GM21528 (cell line): Measurements from ENCODE around the gene DAB2IP.

Experiments
- ATAC-seq: cut with Tn5 transposase; IDR thresholded peaks from one replicate; pipeline ENCODE4 v1.9.1; 2021; ENCODE audit warnings: mild to moderate bottlenecking, moderate library complexity; ENCODE audit not compliant: unreplicated experiment, low FRiP score

Gene DAB2IP

DNA sequence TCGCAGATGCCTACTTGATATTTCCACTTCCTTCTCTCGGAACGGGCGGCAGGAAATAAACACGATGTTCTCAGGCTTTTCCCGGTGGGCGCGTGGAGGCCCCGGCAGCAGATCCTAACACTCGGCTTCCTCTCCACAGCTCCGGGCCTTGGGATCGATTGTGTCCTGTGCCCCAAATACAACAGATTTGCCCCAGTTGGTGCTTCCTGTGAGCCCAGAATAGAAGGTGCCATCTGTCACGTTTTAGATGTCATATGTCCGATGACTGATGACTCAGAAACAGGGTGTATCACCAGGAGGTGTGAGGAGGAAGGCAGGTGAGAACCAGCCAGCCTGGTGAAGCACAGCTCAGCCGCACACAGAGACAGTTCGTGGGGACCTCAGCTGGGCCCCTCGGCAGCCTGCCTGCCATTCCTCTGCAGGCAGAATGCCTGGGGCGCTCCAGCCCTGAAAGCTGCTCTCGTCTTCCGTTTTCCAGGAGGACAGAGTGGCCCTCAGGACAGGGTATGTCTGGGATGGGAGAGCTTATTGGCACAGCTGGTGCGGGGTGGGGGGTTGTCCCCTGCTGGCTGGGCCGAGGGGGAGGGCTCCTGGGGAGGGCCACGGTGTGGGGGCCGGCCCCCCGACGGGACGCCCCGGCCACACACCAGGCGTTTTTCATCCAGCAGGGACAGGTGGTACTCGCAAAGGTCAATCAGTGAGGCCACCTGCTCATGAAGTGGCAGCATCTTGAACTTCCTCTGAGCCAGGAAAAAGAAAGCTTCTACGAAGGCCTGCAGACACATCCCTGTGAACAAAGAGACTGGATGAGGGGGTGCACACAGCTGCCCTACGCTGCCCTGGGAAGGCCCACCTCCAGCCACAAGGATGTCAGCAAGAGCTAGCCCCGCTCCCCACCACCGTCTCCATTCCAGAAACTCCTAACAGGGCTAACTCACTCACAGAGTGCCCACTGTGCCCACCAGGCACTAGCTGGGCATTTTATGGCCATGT, 171.0 kb downstream of the DAB2IP start:
- no peak for ATAC-seq

DNA sequence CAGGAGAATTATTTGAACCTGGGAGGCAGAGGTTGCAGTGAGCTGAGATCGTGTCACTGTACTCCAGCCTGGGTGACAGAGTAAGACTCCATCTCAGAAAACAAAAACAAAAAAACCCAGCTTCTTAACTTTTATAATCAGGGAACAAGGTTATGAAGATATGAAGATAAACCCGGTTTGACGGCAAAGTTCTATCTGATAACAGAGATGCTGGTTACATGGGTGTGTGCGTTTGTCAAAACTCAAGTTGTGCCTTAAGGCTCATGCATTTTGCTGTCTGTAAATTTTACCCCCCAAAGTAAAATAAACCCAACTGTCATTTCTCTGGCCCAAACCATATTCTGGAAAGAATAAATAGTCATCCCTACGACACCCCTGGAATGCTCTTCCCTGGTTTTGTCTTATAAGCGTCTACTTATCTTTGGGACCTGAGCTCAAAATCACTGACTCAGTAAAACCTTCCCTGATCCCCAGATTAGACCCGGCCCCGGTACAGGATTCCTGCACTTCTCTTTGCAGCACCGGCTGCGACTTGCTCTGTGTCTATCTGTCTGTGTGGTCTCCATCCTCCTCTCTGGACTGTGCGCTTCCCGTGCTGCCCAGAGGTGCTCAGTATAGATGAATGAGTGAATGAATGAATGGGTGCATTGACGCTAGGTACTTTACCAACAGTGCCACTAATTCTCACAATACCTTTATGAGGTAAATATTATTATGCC, 172.2 kb downstream of the DAB2IP start:
- no peak for ATAC-seq

DNA sequence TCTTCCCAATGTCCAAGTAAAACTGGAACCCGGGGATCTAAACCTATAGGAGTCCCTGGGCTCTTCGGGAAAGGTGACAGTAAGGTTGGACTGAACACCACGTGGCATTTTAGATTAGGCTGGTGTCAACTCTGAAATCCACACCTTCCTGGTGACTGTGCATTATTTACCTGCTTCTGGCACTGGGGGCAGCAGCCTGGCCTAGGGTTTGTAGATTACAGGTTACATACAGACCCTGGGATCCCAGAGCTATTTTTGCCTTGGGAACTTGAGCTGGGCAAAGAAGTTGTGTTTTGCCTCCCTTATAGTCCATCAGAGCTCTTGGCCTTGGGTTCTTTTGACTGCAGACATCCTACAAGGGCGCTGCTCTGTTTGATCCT, 173.2 kb downstream of the DAB2IP start:
- ATAC-seq: no peak

DNA sequence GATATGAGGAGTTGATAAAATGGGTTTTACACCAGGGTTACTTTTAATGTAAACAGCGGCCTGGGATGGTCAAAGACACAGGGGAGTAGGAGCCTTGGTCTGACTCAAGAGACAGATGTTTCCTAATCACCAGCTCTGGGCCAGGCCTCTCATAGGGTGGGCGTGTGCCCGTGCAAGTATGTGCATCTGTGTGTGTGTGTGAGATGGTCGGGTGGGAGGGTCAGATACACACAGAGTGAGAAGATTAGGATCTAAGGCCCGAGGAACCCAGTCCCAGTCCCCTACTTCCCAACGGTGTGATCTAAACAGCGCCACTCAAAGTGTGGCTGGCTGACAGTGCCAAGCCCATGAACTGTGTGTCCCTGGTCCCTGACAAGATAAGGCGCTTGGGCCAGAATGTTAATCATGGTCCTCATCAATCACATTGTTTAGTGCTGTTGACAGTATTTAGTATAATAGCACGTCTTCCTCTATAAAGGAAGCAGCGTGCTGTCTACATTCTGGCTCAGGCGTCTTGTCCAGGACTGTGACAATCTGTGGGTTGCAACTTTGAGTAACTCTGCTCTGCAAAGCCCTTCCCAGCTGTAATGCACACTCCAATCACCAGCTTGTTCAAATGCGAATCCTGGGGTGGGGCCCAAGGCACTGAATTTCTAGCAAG, 173.7 kb downstream of the DAB2IP start:
- ATAC-seq: no peak

DNA sequence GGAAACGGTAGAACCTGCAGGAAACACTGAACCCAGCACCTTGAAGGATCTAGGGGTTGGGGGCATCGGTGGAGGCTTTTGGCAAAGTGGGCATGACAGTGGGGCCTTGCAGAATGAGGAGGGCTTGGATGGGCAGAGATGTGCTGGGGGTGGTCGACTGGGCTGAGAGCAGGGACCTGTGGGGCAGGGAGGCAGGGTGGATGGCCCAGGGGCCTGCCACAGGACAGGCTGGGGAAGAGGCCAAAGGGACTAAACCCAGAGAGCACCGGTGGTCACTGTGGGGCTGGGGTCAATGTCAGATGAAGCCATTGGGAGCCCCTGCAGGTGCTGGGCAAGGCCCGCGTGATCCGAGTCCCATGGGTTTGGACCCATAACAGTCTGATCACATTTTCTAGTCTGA, 175.3 kb downstream of the DAB2IP start:
- no peak for ATAC-seq

DNA sequence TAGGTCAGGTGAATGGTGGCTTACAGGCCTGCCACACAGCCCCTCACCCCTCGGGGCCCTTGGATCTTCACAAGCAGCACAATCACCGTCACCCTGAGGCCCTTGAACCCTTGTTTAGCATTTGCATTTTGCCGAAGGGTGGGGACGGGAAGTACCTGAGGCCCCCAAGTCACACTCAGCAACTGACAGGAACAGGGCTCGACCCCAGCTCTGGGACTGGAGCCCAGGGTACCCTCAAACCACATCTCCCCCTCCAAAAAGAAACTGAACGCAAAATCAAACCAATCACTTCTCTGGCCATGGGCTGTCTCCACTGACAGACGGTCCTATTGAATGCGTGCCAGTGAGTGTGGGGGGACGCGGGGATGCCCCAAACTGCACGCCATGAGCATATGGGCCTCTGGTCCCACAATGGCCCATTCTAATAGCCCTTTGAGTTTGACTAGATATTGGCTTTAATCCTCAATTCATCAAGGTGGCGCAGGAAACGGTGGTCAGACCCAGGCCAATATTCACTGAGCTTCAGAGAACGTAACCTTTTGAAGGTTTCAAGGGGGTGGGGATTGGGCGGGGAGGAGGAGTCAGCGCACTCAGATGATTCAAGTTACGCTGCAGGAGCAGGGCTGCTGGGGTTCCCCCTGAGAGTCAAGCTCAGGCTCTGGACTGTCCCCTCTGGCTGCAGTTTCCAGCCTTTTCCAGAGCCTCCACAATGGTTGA, 176.0 kb downstream of the DAB2IP start:
- ATAC-seq: no peak

DNA sequence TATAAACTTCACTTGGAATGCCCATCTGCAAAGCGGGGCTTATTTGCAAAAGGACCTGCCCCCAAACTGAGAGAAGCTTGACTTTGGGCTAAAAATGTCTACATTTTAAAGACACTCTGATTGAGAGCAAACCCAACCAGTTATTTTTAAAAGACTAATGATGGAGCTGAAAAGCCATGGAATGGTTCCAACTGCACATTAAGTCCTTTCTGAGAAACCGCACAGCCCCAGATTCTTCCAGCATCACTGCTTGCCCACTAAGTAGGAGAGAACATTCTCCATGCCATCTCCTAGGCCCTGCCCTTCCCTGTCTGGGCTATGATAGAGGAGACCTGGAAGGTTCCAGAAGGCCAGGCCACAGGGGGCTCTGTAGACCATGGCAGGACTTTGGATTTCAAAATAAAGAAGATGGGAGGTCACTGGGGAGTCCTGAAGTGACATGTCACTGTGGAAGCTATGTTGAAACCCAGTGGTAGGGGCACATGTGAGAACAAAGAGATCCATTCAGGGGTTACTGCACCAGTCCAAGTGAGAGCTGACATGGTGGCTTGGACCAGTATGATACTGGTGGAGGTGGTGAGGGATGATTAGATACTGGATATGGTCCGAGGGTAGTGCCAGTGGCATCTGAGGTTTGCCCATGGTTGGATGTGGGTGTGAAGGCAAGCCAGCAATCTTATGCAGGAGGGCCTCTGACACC, 179.2 kb downstream of the DAB2IP start:
- no peak for ATAC-seq

DNA sequence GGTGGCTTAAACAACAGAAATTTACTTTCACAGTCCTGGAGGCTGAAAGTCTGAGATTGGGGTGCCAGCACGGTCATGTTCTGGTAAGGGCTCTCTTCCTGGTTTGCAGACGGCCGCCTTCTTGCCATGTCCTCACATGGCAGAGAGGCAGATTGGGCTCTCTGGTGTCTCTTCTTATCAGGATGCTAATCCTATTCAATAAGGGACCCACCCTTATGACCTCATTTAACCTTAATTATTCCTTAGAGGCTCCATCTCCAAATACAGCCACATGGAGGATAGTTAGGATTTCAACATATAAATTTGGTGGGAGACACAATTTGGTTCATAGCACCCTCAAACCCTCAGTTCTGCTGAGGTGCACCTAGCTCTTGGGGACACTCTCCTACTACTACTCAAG, 180.4 kb downstream of the DAB2IP start:
- ATAC-seq: no peak

DNA sequence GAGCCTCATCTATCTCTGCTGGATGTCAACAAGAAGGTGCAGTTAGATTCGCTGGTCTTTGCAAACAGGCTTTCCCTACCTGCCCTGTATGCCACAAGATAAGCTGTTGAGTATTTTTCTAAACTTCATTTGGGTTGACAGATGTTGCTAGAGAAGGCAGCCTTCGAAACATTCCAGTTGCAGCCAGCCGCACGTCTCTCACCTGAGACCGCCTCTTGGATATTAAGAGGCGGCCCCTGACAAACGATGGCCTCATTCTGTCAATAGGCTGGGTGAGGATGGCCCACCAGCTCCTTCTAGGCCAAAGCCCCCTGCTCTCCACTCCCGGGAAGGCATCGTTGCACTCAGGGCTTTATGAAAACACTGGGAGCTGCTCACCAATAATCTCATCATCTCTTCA, 181.6 kb downstream of the DAB2IP start:
- ATAC-seq: no peak
